Stimulated activated naive CD8-positive, alpha-beta T cell treated with anti-CD3 and anti-CD28 coated beads, Interleukin-15, Interleukin-2, amounts not matched to agents 100 U/mL and 50 U/mL, for 24 hours (primary cell): Measurements from ENCODE around the gene TRIM9.

Source experiments
- ATAC-seq: fragments of 150-1000 bp; cut with Tn5 transposase; one replicate; pipeline ENCODE4 v1.10.0; 2021
- DNase-seq: peaks from one replicate; pipeline ENCODE4 v3.0.0; 2021

TRIM9 gene

GRCh38 chr14:50935126-50936015 is 159.5 kb downstream of the TRIM9 start:
- ATAC-seq (no peak), DNase-seq (no peak)

- DNase-seq (no peak), ATAC-seq (no peak)
Measured at GRCh38 chr14:50932592-50933495, 162.1 kb downstream of the TRIM9 start.

- DNase-seq: no peak
- ATAC-seq: no peak
Measured at GRCh38 chr14:50932156-50932555, 162.7 kb downstream of the TRIM9 start.

- DNase-seq: no peak
- no peak for ATAC-seq
Measured at GRCh38 chr14:50931559-50931958, 163.3 kb downstream of the TRIM9 start.

- ATAC-seq: no peak
- no peak for DNase-seq
Measured at GRCh38 chr14:50929506-50929905, 165.4 kb downstream of the TRIM9 start.

GRCh38 chr14:50928002-50928635 is 166.8 kb downstream of the TRIM9 start:
- ATAC-seq: peak; percentile 46
- DNase-seq: no peak

- DNase-seq (no peak), ATAC-seq (no peak)
Measured at GRCh38 chr14:50926851-50927386, 168.0 kb downstream of the TRIM9 start.
